H9 (cell line): Measurements from ENCODE around the gene PRDM11. TPM values are rescaled to one million over a fixed set of nuclear protein-coding genes. Genes with fewer than 3 reads are reported as not detected.

ENCODE experiments used
- DNase-seq: peaks from one replicate; pipeline ENCODE4 v3.0.0-alpha.2; 2017
- H2AFZ ChIP-seq: one replicate; pipeline ENCODE4 v1.6.1; 2013; ENCODE audit warnings: mild to moderate bottlenecking, low read length, control low read depth, moderate library complexity
- H2AK5ac ChIP-seq: 2 replicates; pipeline ENCODE4 v1.6.1; 2013; ENCODE audit warnings: low read length, control low read depth, mixed read lengths; ENCODE audit not compliant: insufficient read length
- H2BK120ac ChIP-seq: one replicate; pipeline ENCODE4 v1.6.1; 2013; ENCODE audit warnings: low read depth, mild to moderate bottlenecking, low read length, control low read depth, inconsistent platforms; ENCODE audit not compliant: poor library complexity, severe bottlenecking
- H2BK12ac ChIP-seq: 2 replicates; pipeline ENCODE4 v1.6.1; 2013; ENCODE audit warnings: low read length, control low read depth, mixed read lengths, low read depth; ENCODE audit not compliant: insufficient read length
- H2BK15ac ChIP-seq: 2 replicates; pipeline ENCODE4 v1.6.1; 2013; ENCODE audit warnings: low read depth, low read length, control low read depth
- H2BK20ac ChIP-seq: one replicate; pipeline ENCODE4 v1.6.1; 2013; ENCODE audit warnings: low read depth, mild to moderate bottlenecking, low read length, control low read depth, inconsistent platforms; ENCODE audit not compliant: poor library complexity, severe bottlenecking
- H2BK5ac ChIP-seq: 2 replicates; pipeline ENCODE4 v1.6.1; 2013; ENCODE audit warnings: low read length, control low read depth, mixed read lengths; ENCODE audit not compliant: insufficient read length
- H3K14ac ChIP-seq: 2 replicates; pipeline ENCODE4 v1.6.1; 2013; ENCODE audit warnings: low read length, control low read depth; ENCODE audit not compliant: insufficient read depth
- H3K18ac ChIP-seq: 2 replicates; pipeline ENCODE4 v1.6.1; 2013; ENCODE audit warnings: low read depth, mild to moderate bottlenecking, mixed read lengths, low read length, control low read depth; ENCODE audit not compliant: insufficient read length
- H3K23ac ChIP-seq: 2 replicates; pipeline ENCODE4 v1.6.1; 2013; ENCODE audit warnings: low read length, control low read depth, mixed read lengths, low read depth; ENCODE audit not compliant: insufficient read length
- H3K23me2 ChIP-seq: 2 replicates; pipeline ENCODE4 v1.6.1; 2013; ENCODE audit warnings: low read depth, mild to moderate bottlenecking, mixed read lengths, low read length, control low read depth; ENCODE audit not compliant: insufficient read length, poor library complexity, severe bottlenecking
- H3K27ac ChIP-seq: 2 replicates; pipeline ENCODE4 v1.5.1; 2013; ENCODE audit warnings: low read length, control low read depth, mixed read lengths, low read depth; ENCODE audit not compliant: insufficient read length
- H3K27me3 ChIP-seq: 2 replicates; pipeline ENCODE4 v1.6.1; 2013; ENCODE audit warnings: low read length, control low read depth, inconsistent platforms; ENCODE audit not compliant: insufficient read depth
- H3K4ac ChIP-seq: 2 replicates; pipeline ENCODE4 v1.6.1; 2013; ENCODE audit warnings: low read depth, mild to moderate bottlenecking, control low read depth, inconsistent platforms, low read length, moderate library complexity
- H3K4me1 ChIP-seq: 2 replicates; pipeline ENCODE4 v1.6.1; 2013; ENCODE audit warnings: low read length, control low read depth, inconsistent platforms; ENCODE audit not compliant: insufficient read depth
- H3K4me2 ChIP-seq: 2 replicates; pipeline ENCODE4 v1.6.1; 2013; ENCODE audit warnings: low read length, control low read depth, mixed read lengths; ENCODE audit not compliant: insufficient read length, insufficient read depth
- H3K56ac ChIP-seq: 2 replicates; pipeline ENCODE4 v1.6.1; 2013; ENCODE audit warnings: low read depth, mild to moderate bottlenecking, mixed read lengths, low read length, control low read depth; ENCODE audit not compliant: insufficient read length
- H3K79me1 ChIP-seq: 2 replicates; pipeline ENCODE4 v1.6.1; 2013; ENCODE audit warnings: low read depth, mild to moderate bottlenecking, moderate library complexity, low read length, control low read depth, inconsistent platforms; ENCODE audit not compliant: insufficient read depth, poor library complexity, severe bottlenecking
- H3K79me2 ChIP-seq: 2 replicates; pipeline ENCODE4 v1.6.1; 2013; ENCODE audit warnings: low read length, control low read depth, inconsistent platforms; ENCODE audit not compliant: insufficient read depth
- H3K9ac ChIP-seq: 2 replicates; pipeline ENCODE4 v1.6.1; 2013; ENCODE audit warnings: low read length, control low read depth, mixed read lengths; ENCODE audit not compliant: insufficient read length; ENCODE audit errors: extremely low read depth
- H3K9me3 ChIP-seq: one replicate; pipeline ENCODE4 v1.6.1; 2013; ENCODE audit warnings: low read depth, low read length, inconsistent platforms; ENCODE audit not compliant: control insufficient read depth
- H3T11ph ChIP-seq: one replicate; pipeline ENCODE4 v1.6.1; 2013; ENCODE audit warnings: mild to moderate bottlenecking, low read length, control low read depth, inconsistent platforms
- H4K20me1 ChIP-seq: one replicate; pipeline ENCODE4 v1.6.1; 2013; ENCODE audit not compliant: control insufficient read depth, insufficient read length, insufficient read depth
- H4K5ac ChIP-seq: 2 replicates; pipeline ENCODE4 v1.6.1; 2013; ENCODE audit warnings: low read depth, mild to moderate bottlenecking, mixed read lengths, low read length, control low read depth; ENCODE audit not compliant: insufficient read length
- H4K8ac ChIP-seq: replicated peaks from 2 replicates; pipeline ENCODE4 v1.6.1; 2013; ENCODE audit warnings: low read length, control low read depth, mixed read lengths, low read depth; ENCODE audit not compliant: insufficient read length
- H4K91ac ChIP-seq: 2 replicates; pipeline ENCODE4 v1.6.1; 2013; ENCODE audit warnings: low read depth, mild to moderate bottlenecking, moderate library complexity, mixed read lengths, low read length, control low read depth; ENCODE audit not compliant: insufficient read length
- H3K27ac Mint-ChIP-seq, 3 experiments: 2 replicates in 2 of 3; 3 replicates in 1 of 3; pipeline ENCODE4 v1.8.0; 2020 to 2021; ENCODE audit warnings: mixed read lengths in 3 of 3, mild to moderate bottlenecking in 1 of 3, moderate library complexity in 1 of 3
- H3K27me3 Mint-ChIP-seq: 2 replicates; pipeline ENCODE4 v1.8.0; 2021; ENCODE audit warnings: low read depth, mild to moderate bottlenecking, moderate library complexity, mixed read lengths
- H3K36me3 Mint-ChIP-seq, 3 experiments: 2 replicates in 2 of 3; 3 replicates in 1 of 3; pipeline ENCODE4 v1.8.0; 2020 to 2021; ENCODE audit warnings: low read depth in 3 of 3, mixed read lengths in 3 of 3; ENCODE audit not compliant: insufficient read depth in 1 of 3
- H3K4me1 Mint-ChIP-seq, 2 experiments: 2 replicates each; pipeline ENCODE4 v1.8.0; 2020; ENCODE audit warnings: mixed read lengths in 2 of 2
- H3K4me3 Mint-ChIP-seq, 2 experiments: 2 replicates in 1 of 2; 3 replicates in 1 of 2; pipeline ENCODE4 v1.8.0; 2020 to 2021; ENCODE audit warnings: mild to moderate bottlenecking in 2 of 2, mixed read lengths in 2 of 2, moderate library complexity in 1 of 2
- H3K9me3 Mint-ChIP-seq, 2 experiments: 2 replicates in 1 of 2; 3 replicates in 1 of 2; pipeline ENCODE4 v1.8.0; 2020; ENCODE audit warnings: mild to moderate bottlenecking in 2 of 2, mixed read lengths in 2 of 2, moderate library complexity in 1 of 2
- CTCF ChIP-seq: fragments of 200-600 bp; sonication (generic); conservative IDR thresholded peaks from 3 replicates; pipeline ENCODE4 v1.8.0; 2021; ENCODE audit warnings: antibody characterized with exemption, mild to moderate bottlenecking
- WGBS: extraction: QIAGEN DNeasy Blood & Tissue Kit; methylation state at CpG from one replicate; pipeline ENCODE4 v1.1.7; 2013; ENCODE audit warnings: missing lambda C conversion rate, low lambda C conversion rate, mixed read lengths; ENCODE audit not compliant: insufficient read length; ENCODE audit errors: extremely low coverage; 5-methylcytosine and 5-hydroxymethylcytosine counted together
- total RNA-seq: library from RNA; stranded (reverse); gene quantifications from 2 replicates; pipeline ENCODE4 v1.2.1, GENCODE V29; 2021

PRDM11 gene
- total RNA-seq, 1 experiment from 2014 or later, result 11.5 TPM

GRCh38 chr11:45150301-45150700 is 3.9 kb downstream of the PRDM11 start:
- Histone ChIP-seq H2AK5ac (no peak overlapping the region), H3K9ac (no peak overlapping the region), H3K27ac (no peak overlapping the region), H3K23ac (no peak overlapping the region), H2BK12ac (no peak overlapping the region), H3K18ac (no peak overlapping the region), H3K14ac (no peak overlapping the region), H3K79me1 (peaks cover 7% of the 10 kb centered on the region), H4K8ac (no peak overlapping the region), H4K20me1 (no peaks in the 10 kb centered on the region), H4K5ac (no peak overlapping the region), H3K27me3 (no peaks in the 10 kb centered on the region), H2BK15ac (no peak overlapping the region), H3K4ac (no peak overlapping the region), H3K56ac (no peak overlapping the region), H3K79me2 (no peaks in the 10 kb centered on the region; the same call in 1 of the 2 replicates), H3K4me1 (peaks cover 6% of the 10 kb centered on the region; the same call in 1 of the 2 replicates), H3T11ph (no peak overlapping the region), H2BK120ac (no peak overlapping the region), H3K4me2 (no peak overlapping the region), H3K23me2 (peaks cover 13% of the 10 kb centered on the region), H3K9me3 (no peaks in the 10 kb centered on the region), H4K91ac (no peak overlapping the region), H2BK20ac (no peak overlapping the region), H2AFZ (no peak overlapping the region), H2BK5ac (no peak overlapping the region)
- Mint-ChIP-seq H3K27me3 (peaks cover 15% of the 10 kb centered on the region), H3K4me3 (no peak overlapping the region), H3K4me1 (peaks cover 17 to 20% of the 10 kb centered on the region in 2 experiments), H3K9me3 (peaks cover 3 to 7% of the 10 kb centered on the region in 2 experiments; a peak in 3 of 5 replicates), H3K27ac (no peak overlapping the region), H3K36me3 (peaks cover 7 to 14% (median 11%) of the 10 kb centered on the region in 3 experiments; a peak in 5 of 7 replicates)
- no peak for DNase-seq
- TF ChIP-seq CTCF, result no peak
- no CpG with 5 or more reads among the region's 2 CpGs for WGBS
